HG03469 (cell line): ENCODE data around the gene SEC22B.
"Not testable (repeated sequence)": the region's sequence is repeated elsewhere in the genome, so short reads cannot be mapped to it uniquely, and the experiment has no call there.

Experiments used
- ATAC-seq: cut with Tn5 transposase; IDR thresholded peaks from one replicate; pipeline ENCODE4 v1.9.1; 2021; ENCODE audit warnings: mild to moderate bottlenecking, moderate library complexity, moderate number of reproducible peaks; ENCODE audit not compliant: unreplicated experiment

Gene SEC22B

GRCh38 chr1:120176092-120176855 is at the start of gene SEC22B:
TSS of gene SEC22B (minus strand) at chr1:120176520. CDS start at chr1:120176381, 139 bp downstream.
- peak; percentile 88 for ATAC-seq

- not testable (repeated sequence) for ATAC-seq
These were observed 41.6 kb upstream of the SEC22B start for GRCh38 chr1:120217933-120218332.

GRCh38 chr1:120217175-120217929 is 41.0 kb upstream of the SEC22B start:
- ATAC-seq = not testable (repeated sequence)

- not testable (repeated sequence) for ATAC-seq
These were observed 37.3 kb upstream of the SEC22B start for GRCh38 chr1:120213606-120214005.

GRCh38 chr1:120210754-120211153 is 34.4 kb upstream of the SEC22B start:
- ATAC-seq = not testable (repeated sequence)

GRCh38 chr1:120196863-120197775 is 20.8 kb upstream of the SEC22B start:
- ATAC-seq = not testable (repeated sequence)

GRCh38 chr1:120188626-120189025 is 12.3 kb upstream of the SEC22B start:
- ATAC-seq = not testable (repeated sequence)

GRCh38 chr1:120182176-120182707 is 5.9 kb upstream of the SEC22B start:
- not testable (repeated sequence) for ATAC-seq

- not testable (repeated sequence) for ATAC-seq
These were observed 3.7 kb upstream of the SEC22B start for GRCh38 chr1:120179811-120180690.

GRCh38 chr1:120178799-120179756 is 2.8 kb upstream of the SEC22B start:
- no peak for ATAC-seq

- ATAC-seq = not testable (repeated sequence)
These were observed 1.7 kb upstream of the SEC22B start for GRCh38 chr1:120178058-120178457.

- not testable (repeated sequence) for ATAC-seq
These were observed 632 bp downstream of the SEC22B start for GRCh38 chr1:120175688-120176087.

- ATAC-seq = not testable (repeated sequence)
These were observed 11.6 kb downstream of the SEC22B start for GRCh38 chr1:120164761-120165160.

GRCh38 chr1:120162015-120162414 is 14.3 kb downstream of the SEC22B start:
- not testable (repeated sequence) for ATAC-seq

GRCh38 chr1:120158495-120158894 is 17.8 kb downstream of the SEC22B start:
- not testable (repeated sequence) for ATAC-seq

- ATAC-seq = not testable (repeated sequence)
These were observed 18.2 kb downstream of the SEC22B start for GRCh38 chr1:120158086-120158485.

- ATAC-seq = not testable (repeated sequence)
These were observed 26.0 kb downstream of the SEC22B start for GRCh38 chr1:120150138-120150822.
